Loucy (cell line): Measurements from ENCODE around the gene UNC45B.

ENCODE experiments used
- H2AFZ ChIP-seq: fragments of 200-600 bp; sonication (generic); 2 replicates; pipeline ENCODE4 v1.6.0; 2016; ENCODE audit warnings: antibody characterized with exemption, mild to moderate bottlenecking, low read length, moderate library complexity
- H3F3A ChIP-seq: fragments of 200-600 bp; 2 replicates; pipeline ENCODE4 v1.6.0; 2016; ENCODE audit warnings: antibody characterized with exemption, low read depth, mild to moderate bottlenecking
- H3K27me3 ChIP-seq: fragments of 200-600 bp; sonication (generic); 2 replicates; pipeline ENCODE4 v1.6.1; 2014; ENCODE audit warnings: low read length, mild to moderate bottlenecking; ENCODE audit not compliant: insufficient read depth, poor library complexity, severe bottlenecking
- H3K36me3 ChIP-seq: fragments of 200-600 bp; sonication (generic); 2 replicates; pipeline ENCODE4 v1.6.1; 2016; ENCODE audit warnings: low read length; ENCODE audit not compliant: insufficient read depth
- H3K4me1 ChIP-seq: fragments of 200-600 bp; sonication (generic); 2 replicates; pipeline ENCODE4 v1.5.1; 2014; ENCODE audit warnings: low read length, mild to moderate bottlenecking; ENCODE audit not compliant: insufficient read depth, poor library complexity, severe bottlenecking
- H3K4me2 ChIP-seq: fragments of 200-600 bp; sonication (generic); 2 replicates; pipeline ENCODE4 v1.6.0; 2014; ENCODE audit warnings: antibody characterized with exemption, low read length, low read depth, mild to moderate bottlenecking; ENCODE audit not compliant: poor library complexity, severe bottlenecking
- H3K4me3 ChIP-seq: fragments of 200-600 bp; sonication (generic); 2 replicates; pipeline ENCODE4 v1.5.1; 2014; ENCODE audit warnings: low read length, mild to moderate bottlenecking, mixed read lengths; ENCODE audit not compliant: poor library complexity, severe bottlenecking
- H3K79me2 ChIP-seq: fragments of 200-600 bp; sonication (generic); 2 replicates; pipeline ENCODE4 v1.6.1; 2014; ENCODE audit warnings: low read length; ENCODE audit not compliant: insufficient read depth
- H3K9ac ChIP-seq: fragments of 200-600 bp; sonication (generic); 2 replicates; pipeline ENCODE4 v1.6.0; 2014; ENCODE audit warnings: mild to moderate bottlenecking, low read depth, low read length, moderate library complexity; ENCODE audit not compliant: poor library complexity, severe bottlenecking
- H3K9me2 ChIP-seq: fragments of 200-600 bp; sonication (generic); replicated peaks from 2 replicates; pipeline ENCODE4 v1.6.1; 2016; ENCODE audit warnings: low read depth, low read length, mixed read lengths
- H3K9me3 ChIP-seq: fragments of 200-600 bp; sonication (generic); 2 replicates; pipeline ENCODE4 v1.6.1; 2014; ENCODE audit warnings: mild to moderate bottlenecking, antibody characterized with exemption, low read length, low read depth; ENCODE audit not compliant: insufficient read depth
- H4K20me1 ChIP-seq: fragments of 200-600 bp; sonication (generic); 2 replicates; pipeline ENCODE4 v1.6.0; 2014; ENCODE audit warnings: antibody characterized with exemption, low read length, mild to moderate bottlenecking; ENCODE audit not compliant: insufficient read depth, poor library complexity, severe bottlenecking
- EZH2phosphoT487 ChIP-seq: fragments of 200-600 bp; IDR thresholded peaks from 2 replicates; pipeline ENCODE4 v1.6.1; 2018; ENCODE audit warnings: antibody characterized with exemption, mild to moderate bottlenecking, moderate library complexity, borderline replicate concordance
- TF ChIP-seq, protein P1 (sequence below): fragments of 200-600 bp; sonication (generic); conservative IDR thresholded peaks from 2 replicates; pipeline ENCODE4 v1.5.1; 2014; ENCODE audit warnings: mild to moderate bottlenecking, antibody characterized with exemption, low read length

UNC45B gene

DNA sequence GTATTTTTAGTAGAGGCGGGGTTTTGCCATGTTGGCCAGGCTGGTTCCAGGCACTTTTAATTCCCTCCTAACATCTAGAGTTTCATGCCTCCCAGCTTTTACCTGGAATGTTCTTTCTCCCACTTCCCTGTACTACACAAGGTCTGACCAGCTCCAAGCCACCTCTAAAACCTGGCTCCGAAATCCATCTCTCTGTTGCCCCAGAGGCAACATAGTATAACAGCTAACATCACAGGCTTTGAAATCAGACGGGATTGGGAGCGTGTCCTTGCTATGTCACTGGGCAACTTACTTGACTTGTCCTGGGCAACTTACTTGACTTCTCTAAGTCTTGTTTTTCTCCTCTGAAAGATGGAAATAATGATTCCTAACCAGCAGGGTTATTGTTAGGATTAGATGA lies 15.1 kb downstream of the UNC45B start:
- no peak overlapping the region for H3K9ac ChIP-seq
- H3K9me2 ChIP-seq = no peaks in the 10 kb centered on the region
- no peak for TF ChIP-seq EZH2phosphoT487
- TF ChIP-seq, protein P1, sequence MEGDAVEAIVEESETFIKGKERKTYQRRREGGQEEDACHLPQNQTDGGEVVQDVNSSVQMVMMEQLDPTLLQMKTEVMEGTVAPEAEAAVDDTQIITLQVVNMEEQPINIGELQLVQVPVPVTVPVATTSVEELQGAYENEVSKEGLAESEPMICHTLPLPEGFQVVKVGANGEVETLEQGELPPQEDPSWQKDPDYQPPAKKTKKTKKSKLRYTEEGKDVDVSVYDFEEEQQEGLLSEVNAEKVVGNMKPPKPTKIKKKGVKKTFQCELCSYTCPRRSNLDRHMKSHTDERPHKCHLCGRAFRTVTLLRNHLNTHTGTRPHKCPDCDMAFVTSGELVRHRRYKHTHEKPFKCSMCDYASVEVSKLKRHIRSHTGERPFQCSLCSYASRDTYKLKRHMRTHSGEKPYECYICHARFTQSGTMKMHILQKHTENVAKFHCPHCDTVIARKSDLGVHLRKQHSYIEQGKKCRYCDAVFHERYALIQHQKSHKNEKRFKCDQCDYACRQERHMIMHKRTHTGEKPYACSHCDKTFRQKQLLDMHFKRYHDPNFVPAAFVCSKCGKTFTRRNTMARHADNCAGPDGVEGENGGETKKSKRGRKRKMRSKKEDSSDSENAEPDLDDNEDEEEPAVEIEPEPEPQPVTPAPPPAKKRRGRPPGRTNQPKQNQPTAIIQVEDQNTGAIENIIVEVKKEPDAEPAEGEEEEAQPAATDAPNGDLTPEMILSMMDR = no peak
- H3K27me3 ChIP-seq = no peaks in the 10 kb centered on the region
- H4K20me1 ChIP-seq = no peaks in the 10 kb centered on the region
- H3K36me3 ChIP-seq = no peaks in the 10 kb centered on the region
- H3F3A ChIP-seq = no peaks in the 10 kb centered on the region
- no peak overlapping the region for H2AFZ ChIP-seq
- H3K4me2 ChIP-seq = no peak overlapping the region
- H3K4me1 ChIP-seq = peaks cover 22% of the 10 kb centered on the region
- H3K9me3 ChIP-seq = no peaks in the 10 kb centered on the region
- no peak overlapping the region for H3K4me3 ChIP-seq
- H3K79me2 ChIP-seq = no peaks in the 10 kb centered on the region

- Histone ChIP-seq H3K36me3 (no peaks in the 10 kb centered on the region), H3K9me3 (no peaks in the 10 kb centered on the region), H2AFZ (no peak overlapping the region), H3K9me2 (no peaks in the 10 kb centered on the region), H3K27me3 (no peaks in the 10 kb centered on the region), H3K4me3 (no peak overlapping the region), H3F3A (no peaks in the 10 kb centered on the region), H4K20me1 (no peaks in the 10 kb centered on the region), H3K4me1 (peaks cover 22% of the 10 kb centered on the region), H3K4me2 (no peak overlapping the region), H3K79me2 (no peaks in the 10 kb centered on the region), H3K9ac (no peak overlapping the region)
- TF ChIP-seq, protein P1 = no peak
- no peak for TF ChIP-seq EZH2phosphoT487
Observed at GRCh38 chr17:35163886-35164285, 16.3 kb downstream of the UNC45B start.

DNA sequence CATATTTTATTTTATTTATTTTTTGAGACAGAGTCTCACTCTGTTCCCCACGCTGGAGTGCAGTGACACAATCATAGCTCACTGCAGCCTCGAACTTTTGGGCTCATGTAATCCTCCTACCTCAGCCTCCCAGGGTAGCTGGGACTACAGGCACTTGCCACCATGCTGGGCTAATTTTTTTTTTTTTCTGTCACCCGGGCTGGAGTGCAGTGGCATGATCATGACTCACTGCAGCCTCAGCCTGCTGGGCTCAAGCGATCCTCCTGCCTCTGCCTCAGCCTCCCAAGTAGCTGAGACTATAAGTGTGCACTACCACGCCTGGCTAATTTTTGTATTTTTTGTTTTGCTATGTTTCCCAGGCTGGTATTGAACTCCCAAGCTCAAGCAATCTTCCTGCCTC lies 17.1 kb downstream of the UNC45B start:
- TF ChIP-seq EZH2phosphoT487 = no peak
- TF ChIP-seq, protein P1 = no peak
- Histone ChIP-seq H2AFZ (no peak overlapping the region), H3K4me1 (peaks cover 22% of the 10 kb centered on the region), H4K20me1 (no peaks in the 10 kb centered on the region), H3K27me3 (no peaks in the 10 kb centered on the region), H3K9me2 (no peaks in the 10 kb centered on the region), H3K9me3 (no peaks in the 10 kb centered on the region), H3K4me2 (no peak overlapping the region), H3F3A (no peaks in the 10 kb centered on the region), H3K79me2 (no peaks in the 10 kb centered on the region), H3K9ac (no peak overlapping the region), H3K36me3 (no peaks in the 10 kb centered on the region), H3K4me3 (no peak overlapping the region)
